Progenitor cell of endocrine pancreas (in vitro differentiated cells): ENCODE data around the gene MRC2. TPM values are rescaled to one million over a fixed set of nuclear protein-coding genes. Genes with fewer than 3 reads are reported as not detected.

Experiments
- DNase-seq: peaks from one replicate; pipeline ENCODE4 v3.0.0; 2021; ENCODE audit warnings: low spot score; ENCODE audit not compliant: unreplicated experiment
- H3K27ac Mint-ChIP-seq: 2 replicates; pipeline ENCODE4 v1.8.0; 2021; ENCODE audit warnings: mild to moderate bottlenecking, moderate library complexity, mixed read lengths
- H3K27me3 Mint-ChIP-seq: 2 replicates; pipeline ENCODE4 v1.8.0; 2021; ENCODE audit warnings: mixed read lengths
- H3K36me3 Mint-ChIP-seq: 2 replicates; pipeline ENCODE4 v1.8.0; 2022; ENCODE audit warnings: mixed read lengths; ENCODE audit not compliant: insufficient read depth
- H3K4me1 Mint-ChIP-seq: 2 replicates; pipeline ENCODE4 v1.8.0; 2021; ENCODE audit warnings: low read depth, mixed read lengths
- H3K4me3 Mint-ChIP-seq: 2 replicates; pipeline ENCODE4 v1.8.0; 2021; ENCODE audit warnings: low read depth, mild to moderate bottlenecking, moderate library complexity, mixed read lengths
- H3K9me3 Mint-ChIP-seq: 2 replicates; pipeline ENCODE4 v1.8.0; 2021; ENCODE audit warnings: low read depth, mixed read lengths
- CTCF ChIP-seq: fragments of 200-600 bp; sonication (generic); IDR thresholded peaks from one replicate; pipeline ENCODE4 v1.5.0; 2021; ENCODE audit warnings: antibody characterized with exemption, mild to moderate bottlenecking; ENCODE audit not compliant: unreplicated experiment
- total RNA-seq: library from RNA; stranded (reverse); gene quantifications from 2 replicates; pipeline ENCODE4 v1.2.1, GENCODE V29; 2021

Gene MRC2
- total RNA-seq, 1 donor from 2014 or later, result 4.9 TPM

- H3K27ac Mint-ChIP-seq, result no peak overlapping the region
- H3K9me3 Mint-ChIP-seq, result peaks cover 7% of the 10 kb centered on the region
- no peaks in the 10 kb centered on the region for H3K36me3 Mint-ChIP-seq
- TF ChIP-seq CTCF, result no peak
- no peaks in the 10 kb centered on the region for H3K27me3 Mint-ChIP-seq
- no peak overlapping the region for H3K4me3 Mint-ChIP-seq
- DNase-seq, result no peak
- H3K4me1 Mint-ChIP-seq, result no peaks in the 10 kb centered on the region
These were observed 33.9 kb downstream of the MRC2 start for GRCh38 chr17:62661337-62661736.

DNA sequence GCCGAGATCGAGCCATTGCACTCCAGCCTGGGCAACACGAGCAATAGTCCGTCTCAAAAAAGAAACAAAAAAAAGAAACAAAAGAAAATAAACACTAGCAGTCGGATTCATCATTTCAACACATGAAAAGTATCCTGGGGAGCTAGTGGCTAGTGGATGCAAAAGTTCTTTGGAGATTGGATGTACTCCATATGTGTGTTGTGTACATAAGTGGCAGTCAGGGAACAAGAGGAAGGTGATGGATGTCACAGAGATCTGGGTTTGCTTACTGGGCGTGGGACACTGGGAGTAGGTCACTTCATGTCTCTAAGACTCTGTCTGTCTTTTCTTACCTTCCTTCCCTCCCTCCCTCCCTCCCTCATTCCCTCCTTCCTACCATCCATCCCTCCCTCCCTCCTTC is 35.4 kb downstream of the MRC2 start:
- Mint-ChIP-seq H3K4me1 (no peaks in the 10 kb centered on the region), H3K27ac (no peak overlapping the region), H3K9me3 (peaks cover 7% of the 10 kb centered on the region), H3K27me3 (no peaks in the 10 kb centered on the region), H3K4me3 (no peak overlapping the region), H3K36me3 (no peaks in the 10 kb centered on the region)
- no peak for DNase-seq
- no peak for TF ChIP-seq CTCF

DNA sequence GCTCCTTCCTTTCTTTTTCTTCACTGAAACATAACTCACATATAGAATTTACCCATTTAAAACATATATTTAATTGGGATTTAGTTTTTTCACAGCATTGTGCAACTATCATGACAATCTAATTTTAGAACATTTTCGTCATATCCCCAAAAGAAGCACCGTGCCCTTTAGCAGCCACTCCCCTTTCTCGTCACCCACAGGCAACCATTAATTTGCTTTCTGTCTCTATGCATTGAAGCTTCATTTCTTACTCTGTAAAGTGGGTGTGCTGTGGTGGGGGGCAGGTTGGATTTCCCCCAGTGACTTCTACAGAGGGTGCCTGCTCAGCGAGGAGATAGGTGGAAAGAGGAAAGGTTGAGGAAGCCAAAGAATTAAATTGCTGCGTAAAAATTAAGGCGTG is 35.8 kb downstream of the MRC2 start:
- H3K4me3 Mint-ChIP-seq, result no peak overlapping the region
- TF ChIP-seq CTCF, result no peak

DNA sequence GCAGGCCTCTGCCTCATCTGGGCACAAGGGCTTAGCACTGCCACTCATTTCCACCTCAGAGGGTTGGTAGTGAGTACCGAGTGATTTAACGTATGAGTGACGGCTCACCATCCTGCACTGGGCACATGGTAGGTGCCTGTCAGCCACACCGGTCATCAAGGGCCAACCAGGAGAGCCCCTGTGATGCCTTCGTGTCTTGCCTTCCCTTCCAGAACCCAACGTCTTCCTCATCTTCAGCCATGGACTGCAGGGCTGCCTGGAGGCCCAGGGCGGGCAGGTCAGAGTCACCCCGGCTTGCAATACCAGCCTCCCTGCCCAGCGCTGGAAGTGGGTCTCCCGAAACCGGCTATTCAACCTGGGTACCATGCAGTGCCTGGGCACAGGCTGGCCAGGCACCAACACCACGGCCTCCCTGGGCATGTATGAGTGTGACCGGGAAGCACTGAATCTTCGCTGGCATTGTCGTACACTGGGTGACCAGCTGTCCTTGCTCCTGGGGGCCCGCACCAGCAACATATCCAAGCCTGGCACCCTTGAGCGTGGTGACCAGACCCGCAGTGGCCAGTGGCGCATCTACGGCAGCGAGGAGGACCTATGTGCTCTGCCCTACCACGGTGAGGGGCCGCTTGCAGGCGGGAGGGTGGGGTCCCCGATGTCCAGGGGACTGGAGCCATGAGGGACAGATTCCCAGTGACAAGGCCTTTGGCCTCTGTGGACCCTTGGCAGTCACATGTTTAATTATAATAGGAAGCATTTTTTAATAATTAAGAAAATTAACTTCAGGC is 37.1 kb downstream of the MRC2 start:
- Mint-ChIP-seq H3K27me3 (no peaks in the 10 kb centered on the region), H3K36me3 (no peaks in the 10 kb centered on the region), H3K4me1 (no peaks in the 10 kb centered on the region), H3K27ac (no peak overlapping the region), H3K4me3 (no peak overlapping the region), H3K9me3 (peaks cover 7% of the 10 kb centered on the region)
- TF ChIP-seq CTCF, result no peak
- no peak for DNase-seq

More for the DNA sequence above, 35.8 kb downstream of the MRC2 start:
- no peak overlapping the region for H3K27ac Mint-ChIP-seq
- DNase-seq, result no peak
- H3K27me3 Mint-ChIP-seq, result no peaks in the 10 kb centered on the region
- H3K36me3 Mint-ChIP-seq, result no peaks in the 10 kb centered on the region
- no peaks in the 10 kb centered on the region for H3K4me1 Mint-ChIP-seq
- peaks cover 7% of the 10 kb centered on the region for H3K9me3 Mint-ChIP-seq

DNA sequence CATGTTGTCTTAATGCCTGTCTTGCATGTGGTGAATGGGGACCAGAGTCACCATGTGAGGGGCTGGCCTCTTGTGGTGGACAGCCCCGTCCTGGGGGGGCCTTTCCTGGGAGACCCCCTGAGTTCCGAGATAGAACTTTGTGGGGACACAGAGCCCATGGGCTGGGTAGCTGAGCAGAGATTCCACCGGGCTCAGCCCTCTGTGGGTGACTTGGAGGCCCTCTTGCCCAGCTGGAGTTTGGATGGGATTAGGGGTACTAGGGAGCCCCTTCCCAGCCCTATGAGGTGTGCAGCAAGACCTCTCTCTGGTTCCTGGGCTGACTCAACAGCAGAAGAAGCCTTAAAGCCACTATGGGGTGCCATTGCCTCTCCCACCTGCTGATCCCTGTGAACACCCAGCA is 38.1 kb downstream of the MRC2 start:
- Mint-ChIP-seq H3K4me1 (no peaks in the 10 kb centered on the region), H3K27me3 (no peaks in the 10 kb centered on the region), H3K36me3 (no peaks in the 10 kb centered on the region), H3K27ac (no peak overlapping the region), H3K9me3 (peaks cover 5% of the 10 kb centered on the region), H3K4me3 (no peak overlapping the region)
- DNase-seq, result no peak
- TF ChIP-seq CTCF, result no peak
